GM18505 (cell line): ENCODE results near the gene RNLS.

Experiments used
- ATAC-seq: cut with Tn5 transposase; IDR thresholded peaks from one replicate; pipeline ENCODE4 v1.9.1; 2021; ENCODE audit not compliant: unreplicated experiment
- POLR2A ChIP-seq: IDR thresholded peaks from 4 replicates; pipeline ENCODE4 v1.6.1; 2011; ENCODE audit warnings: borderline replicate concordance; ENCODE audit not compliant: insufficient read depth, insufficient read length; ENCODE audit errors: extremely low read depth

The RNLS gene

GRCh38 chr10:88582806-88583583, at the start of gene RNLS:
Gene RNLS, minus strand, starts transcription at chr10:88583318.
- peak; percentile 81 for ATAC-seq
- TF ChIP-seq POLR2A: peak; percentile 87

DNA sequence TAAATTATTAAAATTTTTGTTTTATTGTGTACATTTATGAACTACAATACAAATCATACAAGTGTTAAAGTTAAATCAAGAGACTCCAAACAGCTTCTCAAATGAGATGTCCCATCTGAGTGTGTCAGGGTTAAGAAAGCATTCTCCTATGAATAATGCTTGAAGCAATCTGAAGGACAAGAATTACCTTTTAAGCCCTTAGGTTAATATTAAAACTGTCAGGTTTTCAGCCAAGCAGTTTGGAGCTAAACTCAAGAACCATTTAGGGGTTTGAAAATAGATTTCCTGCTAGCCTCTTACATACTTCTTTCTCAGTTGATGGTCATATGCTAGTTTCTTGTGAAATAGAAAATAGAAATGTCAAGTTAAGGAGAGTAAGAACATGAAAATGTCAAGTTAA, 41.7 kb upstream of the RNLS start:
- ATAC-seq: no peak
- TF ChIP-seq POLR2A: no peak

GRCh38 chr10:88623835-88624234, 40.7 kb upstream of the RNLS start:
- ATAC-seq: no peak
- TF ChIP-seq POLR2A: no peak

GRCh38 chr10:88620441-88620840, 37.3 kb upstream of the RNLS start:
- TF ChIP-seq POLR2A: no peak
- ATAC-seq: no peak

GRCh38 chr10:88618496-88618895, 35.4 kb upstream of the RNLS start:
- TF ChIP-seq POLR2A: no peak
- ATAC-seq: no peak

DNA sequence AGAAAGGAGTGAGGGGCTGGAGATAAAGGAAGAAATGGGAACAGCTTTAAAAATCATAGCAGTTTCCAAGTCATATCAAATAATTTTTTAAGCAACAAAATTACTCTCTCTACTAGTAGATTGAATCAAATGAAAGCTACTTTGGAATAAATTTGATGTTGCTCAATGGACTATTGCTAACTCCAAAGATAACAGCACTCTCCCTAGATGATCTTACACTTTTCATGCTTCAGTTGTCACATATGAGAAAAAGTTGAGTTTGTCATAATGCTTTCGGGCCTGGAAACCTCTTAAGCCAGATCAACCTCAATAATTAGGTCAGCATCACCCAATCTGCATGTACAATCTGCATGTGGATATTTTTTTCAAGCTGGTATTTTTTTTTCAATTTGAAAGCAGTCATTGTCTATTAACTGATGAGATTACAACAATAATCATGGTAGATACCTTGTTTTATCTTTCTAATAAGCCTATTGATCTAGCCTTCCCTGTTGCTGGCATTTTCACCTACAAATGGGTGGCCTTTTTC, 34.7 kb upstream of the RNLS start:
- no peak for TF ChIP-seq POLR2A
- no peak for ATAC-seq

- no peak for TF ChIP-seq POLR2A
- no peak for ATAC-seq
Observed at GRCh38 chr10:88616250-88616977, 33.3 kb upstream of the RNLS start.

GRCh38 chr10:88608780-88609179, 25.7 kb upstream of the RNLS start:
- no peak for ATAC-seq
- no peak for TF ChIP-seq POLR2A

DNA sequence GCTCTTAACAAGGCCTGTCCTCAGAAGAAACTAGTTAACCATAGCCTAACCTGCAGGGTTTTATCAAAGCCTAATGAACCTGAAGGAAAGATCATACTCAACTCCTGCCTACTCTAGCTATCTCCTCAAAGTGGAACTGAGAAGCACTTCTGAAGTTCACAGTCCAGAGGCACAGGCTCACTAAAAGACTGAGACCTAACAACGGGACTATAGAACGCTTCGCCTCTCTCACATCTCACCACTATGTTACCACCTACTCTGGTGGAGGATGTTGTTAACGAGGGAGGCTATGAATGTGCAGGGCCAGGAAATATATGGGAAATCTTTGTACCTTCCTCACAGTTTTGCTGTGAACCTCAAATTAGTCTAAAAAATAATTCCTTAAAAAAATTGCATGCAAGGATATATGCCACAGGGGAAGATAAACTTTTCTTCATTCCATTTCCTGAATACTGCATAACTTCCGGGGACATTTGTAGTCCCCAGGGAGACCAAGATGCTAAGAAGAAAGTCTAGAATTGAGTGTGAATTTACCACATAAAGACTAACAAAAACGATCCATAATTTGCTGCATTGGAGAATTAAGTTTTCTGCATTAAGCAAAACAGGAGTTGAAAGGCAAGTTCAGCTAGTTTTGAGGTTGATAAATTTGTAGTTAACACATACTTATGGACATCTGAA, 25.1 kb upstream of the RNLS start:
- no peak for ATAC-seq
- TF ChIP-seq POLR2A: no peak

- TF ChIP-seq POLR2A: no peak
- ATAC-seq: peak; percentile 81
Observed at GRCh38 chr10:88598055-88598454, 14.9 kb upstream of the RNLS start.

DNA sequence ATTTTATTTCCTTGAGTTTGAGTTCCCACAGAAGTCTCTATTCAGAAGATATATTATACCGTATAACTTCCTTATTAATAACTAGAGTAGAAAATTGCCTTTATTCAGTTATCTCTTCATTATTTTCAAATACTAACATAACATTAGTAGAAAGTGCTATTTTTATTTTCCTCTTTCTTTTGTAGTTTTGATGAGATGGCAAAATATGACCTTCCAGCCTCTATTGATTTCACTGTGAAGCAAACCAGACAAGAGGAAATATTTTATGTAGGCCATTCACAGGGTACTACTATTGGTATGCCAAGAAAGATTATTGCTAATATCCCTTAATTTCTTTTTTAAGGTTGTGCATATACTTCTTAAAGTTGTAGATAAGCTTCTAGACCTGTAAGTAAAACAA, 11.4 kb upstream of the RNLS start:
- no peak for ATAC-seq
- TF ChIP-seq POLR2A: no peak

DNA sequence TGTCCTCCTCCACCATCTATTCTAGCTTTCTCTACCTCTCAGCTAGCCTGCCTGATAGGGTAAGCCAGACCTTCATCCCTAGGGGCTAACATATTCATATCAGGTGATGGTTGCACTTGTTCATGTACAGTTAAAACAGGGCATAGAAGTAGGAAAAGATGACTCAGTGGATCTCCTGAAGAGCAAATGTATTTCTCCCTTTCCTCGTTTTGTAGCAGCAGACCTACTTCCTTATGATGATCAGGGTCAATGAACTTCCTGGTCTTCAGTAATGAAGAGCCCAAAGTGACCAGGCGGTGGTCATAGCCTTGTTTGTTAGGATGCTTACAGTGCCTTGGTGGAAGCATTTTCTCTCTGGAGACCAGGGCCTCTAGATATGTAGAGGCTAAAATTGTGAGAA, 9.8 kb upstream of the RNLS start:
- TF ChIP-seq POLR2A: no peak
- no peak for ATAC-seq

GRCh38 chr10:88592381-88592780, 9.3 kb upstream of the RNLS start:
- ATAC-seq: no peak
- TF ChIP-seq POLR2A: no peak
